ENCODE measurements around the gene BRMS1.

DNA sequence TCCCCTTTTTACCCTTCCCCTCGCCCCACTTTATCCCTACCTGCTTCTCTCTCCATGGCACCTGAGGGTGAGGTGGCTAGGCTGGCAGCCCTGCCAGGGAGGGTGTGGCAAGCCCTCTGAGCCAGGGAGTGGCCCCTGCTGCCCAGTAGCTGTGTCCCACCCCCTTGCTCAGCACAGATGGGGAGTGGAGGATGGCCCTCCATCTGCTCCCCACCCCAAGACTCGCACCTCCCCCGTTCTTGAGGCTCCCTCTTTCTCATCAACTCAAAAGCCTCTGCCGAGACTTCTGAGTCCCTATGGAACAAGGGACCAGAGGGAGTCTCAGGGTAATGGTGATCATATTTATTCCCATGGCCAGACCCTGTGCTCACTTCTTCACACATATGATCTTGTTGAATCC is 51.6 kb downstream of the BRMS1 start:
- TF ChIP-seq POLR2AphosphoS5 (IDR thresholded peaks at IDR 0.05; ENCODE audit: borderline replicate concordance, low read depth, low read length) (no peak), EZH2 (IDR thresholded peaks at IDR 0.05) (no peak)

Data from SK-N-MC (cell line).